Epidermal melanocyte (primary cell): Measurements from ENCODE around the gene USP3.
A peak's percentile ranks its signal among the peaks of the same experiment; 100 is the strongest.

ENCODE experiments used
- DNase-seq: peaks from one replicate; pipeline ENCODE4 v3.0.0; 2011; ENCODE audit warnings: low spot score; ENCODE audit not compliant: insufficient read length

Gene USP3

GRCh38 chr15:63587527-63587926 is 83.1 kb downstream of the USP3 start:
- DNase-seq = no peak

- no peak for DNase-seq
These were observed 84.4 kb downstream of the USP3 start for GRCh38 chr15:63588826-63589225.

GRCh38 chr15:63593705-63594671 is 89.6 kb downstream of the USP3 start:
- DNase-seq = no peak

DNA sequence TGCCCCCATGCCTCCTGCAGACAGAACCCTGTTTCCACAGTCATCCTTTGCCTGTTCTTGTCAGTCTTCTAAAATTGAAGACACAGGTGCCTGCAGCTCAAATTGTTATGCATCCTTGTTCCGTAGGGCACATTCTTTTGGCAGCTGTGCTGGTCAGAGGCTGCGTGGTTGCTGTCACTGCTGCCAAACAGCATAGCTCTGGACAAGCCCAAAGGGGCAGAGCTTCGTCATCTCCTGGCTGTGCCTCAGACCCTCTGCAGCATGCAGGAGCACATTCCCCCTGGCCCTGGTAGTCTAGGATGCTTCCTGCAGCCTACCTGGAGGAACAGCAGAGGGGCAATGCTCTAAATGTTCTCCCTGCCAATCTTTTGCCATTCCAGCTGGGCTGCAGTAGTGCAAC is 90.7 kb downstream of the USP3 start:
- DNase-seq = no peak

GRCh38 chr15:63595688-63596087 is 91.3 kb downstream of the USP3 start:
- no peak for DNase-seq

DNA sequence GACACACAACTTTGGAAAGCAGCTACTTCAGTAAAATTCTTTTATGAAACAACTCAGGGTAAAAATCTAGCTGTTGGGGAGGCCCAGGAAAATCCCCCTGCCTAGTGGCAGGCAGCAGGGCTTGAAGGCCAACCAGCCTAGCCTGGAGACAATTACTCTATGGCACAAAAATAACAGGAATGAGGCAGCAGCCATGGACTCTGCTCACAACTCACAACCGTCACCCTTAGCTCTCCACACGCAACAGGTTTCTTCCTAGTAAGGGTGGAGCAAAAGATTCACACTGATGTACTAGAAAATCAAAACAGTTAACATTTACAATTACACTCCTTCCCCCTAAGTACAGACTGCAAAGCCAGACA is 92.3 kb downstream of the USP3 start:
- DNase-seq = no peak

DNA sequence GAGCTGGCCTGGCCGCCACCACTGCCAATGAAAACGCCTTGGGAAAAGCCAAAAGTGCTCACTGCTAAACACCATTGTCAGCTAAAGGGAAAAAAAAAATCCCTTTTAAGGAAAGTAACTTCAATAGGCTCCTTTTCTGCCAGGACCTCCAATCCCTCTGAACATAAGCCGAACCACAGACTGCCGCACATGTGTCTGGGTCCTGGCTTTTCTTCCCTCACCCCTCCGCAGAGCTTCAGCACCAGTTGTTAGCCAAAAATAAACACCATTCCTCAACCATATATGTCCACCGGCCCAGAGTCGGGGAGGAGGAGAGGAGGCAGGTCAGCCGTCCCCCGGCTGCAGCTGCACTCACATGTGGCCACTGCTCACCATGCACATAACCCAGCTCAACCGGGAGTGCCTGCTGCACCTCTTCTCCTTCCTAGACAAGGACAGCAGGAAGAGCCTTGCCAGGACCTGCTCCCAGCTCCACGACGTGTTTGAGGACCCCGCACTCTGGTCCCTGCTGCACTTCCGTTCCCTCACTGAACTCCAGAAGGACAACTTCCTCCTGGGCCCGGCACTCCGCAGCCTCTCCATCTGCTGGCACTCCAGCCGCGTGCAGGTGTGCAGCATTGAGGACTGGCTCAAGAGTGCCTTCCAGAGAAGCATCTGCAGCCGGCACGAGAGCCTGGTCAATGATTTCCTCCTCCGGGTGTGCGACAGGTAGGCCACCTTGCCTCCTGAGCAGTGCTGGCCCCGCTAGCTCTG is 92.8 kb downstream of the USP3 start, which contains the start of gene FBXL22:
FBXL22 (plus strand) TSS at position 350 of the 753 bp plus-strand sequence; CDS start at position 356, 6 bp downstream.
- no peak for DNase-seq

GRCh38 chr15:63597821-63598220 is 93.4 kb downstream of the USP3 start:
- no peak for DNase-seq

- no peak for DNase-seq
These were observed 94.3 kb downstream of the USP3 start for GRCh38 chr15:63598473-63599400.

GRCh38 chr15:63599401-63600000 is 95.1 kb downstream of the USP3 start:
- no peak for DNase-seq

GRCh38 chr15:63600001-63600615 is 95.7 kb downstream of the USP3 start:
- DNase-seq = no peak

DNA sequence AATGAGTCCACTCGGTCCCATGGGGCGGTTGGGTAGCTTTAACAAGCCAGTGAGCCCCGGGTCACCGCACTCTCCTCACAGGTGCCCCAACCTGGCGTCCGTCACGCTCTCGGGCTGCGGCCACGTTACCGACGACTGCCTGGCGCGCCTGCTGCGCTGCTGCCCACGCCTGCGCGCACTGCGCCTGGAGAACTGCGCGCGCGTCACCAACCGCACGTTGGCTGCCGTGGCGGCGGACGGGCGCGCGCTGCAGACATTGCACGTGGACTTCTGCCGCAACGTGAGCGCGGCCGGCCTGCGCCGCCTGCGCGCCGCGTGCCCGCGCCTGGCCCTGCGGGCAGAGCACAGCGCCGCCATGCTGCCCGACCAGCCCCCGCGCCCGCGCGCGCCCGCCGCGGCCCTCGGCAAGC is 96.2 kb downstream of the USP3 start:
- peak; percentile 83 for DNase-seq

DNA sequence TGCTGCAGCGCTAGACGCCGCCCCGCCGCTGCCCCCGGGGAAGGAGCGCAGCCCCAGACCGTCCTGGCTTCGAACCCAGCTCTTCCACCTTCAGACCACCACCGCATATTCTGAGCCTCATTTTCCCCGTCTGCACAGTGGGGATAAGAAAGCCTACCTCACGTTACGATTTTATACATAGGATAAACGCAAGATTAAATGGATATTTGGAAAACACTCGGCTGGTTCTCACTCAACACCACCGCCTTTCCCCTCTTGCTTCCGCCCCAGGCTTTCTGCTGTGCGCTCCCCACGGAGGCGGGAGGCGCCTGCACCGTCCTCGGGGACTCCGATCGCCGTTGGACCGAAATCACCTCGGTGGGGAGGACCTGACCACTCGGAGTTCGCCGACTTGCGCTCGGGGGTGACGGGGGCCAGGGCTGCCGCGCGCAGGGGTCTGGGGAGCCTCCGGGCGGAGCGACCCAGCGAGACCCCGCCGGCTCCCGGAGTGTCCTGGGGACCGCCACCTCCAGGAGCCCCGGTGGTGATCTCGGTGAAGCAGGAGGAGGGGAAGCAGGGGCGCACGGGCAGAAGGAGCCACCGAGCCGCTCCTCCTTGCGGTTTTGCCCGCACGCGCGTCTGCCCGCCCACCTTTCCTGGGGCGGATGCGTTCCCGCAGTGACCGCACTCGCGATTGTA is 96.8 kb downstream of the USP3 start:
- DNase-seq = no peak

DNA sequence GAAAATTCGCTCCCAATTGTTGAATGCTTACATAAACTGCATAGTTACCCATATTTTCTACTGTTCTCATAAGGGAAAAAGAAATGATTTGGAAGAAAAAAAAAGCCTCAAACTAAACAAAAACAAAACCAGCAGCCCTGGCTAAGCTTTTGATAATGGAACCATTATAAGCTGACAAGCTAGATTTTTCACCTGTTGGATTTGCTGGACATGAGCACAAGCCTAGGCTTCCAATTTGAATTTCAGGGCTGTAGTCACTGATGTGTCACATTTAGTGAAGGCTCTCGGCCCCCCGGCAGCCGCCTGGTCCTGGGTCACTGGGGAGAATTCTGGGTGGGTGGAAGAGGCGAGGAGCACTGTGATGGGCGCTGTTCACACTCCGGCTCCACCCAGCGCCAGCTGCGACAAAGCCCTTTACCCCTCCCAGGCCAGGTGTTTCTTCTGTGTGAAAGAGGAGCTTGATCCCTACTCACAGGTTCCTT is 97.4 kb downstream of the USP3 start:
- no peak for DNase-seq

DNA sequence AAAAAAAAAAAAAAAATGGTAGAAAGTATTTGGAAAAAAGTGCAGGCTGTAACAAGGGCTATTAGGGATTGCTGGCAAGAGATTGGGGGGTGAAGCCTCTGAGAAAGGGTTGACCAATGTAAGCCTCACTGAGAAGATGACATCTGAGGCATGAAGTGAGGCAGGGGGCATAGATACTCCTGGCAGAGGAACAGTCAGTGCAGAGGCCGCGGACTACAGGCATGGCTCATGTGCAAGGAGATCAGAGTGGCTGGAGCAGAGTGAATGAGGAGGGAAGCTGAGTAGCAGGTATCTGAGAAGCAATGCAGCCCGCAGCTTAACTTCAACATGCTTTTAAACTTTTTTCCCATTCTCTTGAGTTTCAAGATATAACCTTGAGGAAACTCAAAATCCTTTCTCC is 98.2 kb downstream of the USP3 start:
- DNase-seq = no peak

DNA sequence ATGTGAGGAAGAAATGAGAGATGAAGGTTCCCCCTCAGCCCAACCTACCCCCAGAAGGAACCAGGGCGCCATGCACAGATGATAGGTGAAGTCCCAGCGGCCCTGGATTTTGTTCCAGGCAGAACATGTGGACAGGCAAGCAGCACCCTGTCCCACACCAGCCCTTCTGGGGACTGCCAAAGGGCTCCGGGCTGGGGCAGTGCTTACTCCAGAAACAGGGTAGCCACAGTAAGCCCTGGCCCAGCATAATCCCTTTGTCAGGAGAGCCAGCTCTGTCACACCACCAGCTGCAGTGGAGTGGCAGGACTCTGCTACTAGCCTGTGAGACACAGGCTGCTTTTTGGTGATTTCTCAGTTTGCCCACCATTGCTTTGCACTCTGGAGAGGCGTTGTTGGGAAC is 99.1 kb downstream of the USP3 start:
- DNase-seq = no peak

- DNase-seq = no peak
These were observed 99.9 kb downstream of the USP3 start for GRCh38 chr15:63604281-63604680.

- DNase-seq = no peak
These were observed 100.6 kb downstream of the USP3 start for GRCh38 chr15:63605036-63605435.

DNA sequence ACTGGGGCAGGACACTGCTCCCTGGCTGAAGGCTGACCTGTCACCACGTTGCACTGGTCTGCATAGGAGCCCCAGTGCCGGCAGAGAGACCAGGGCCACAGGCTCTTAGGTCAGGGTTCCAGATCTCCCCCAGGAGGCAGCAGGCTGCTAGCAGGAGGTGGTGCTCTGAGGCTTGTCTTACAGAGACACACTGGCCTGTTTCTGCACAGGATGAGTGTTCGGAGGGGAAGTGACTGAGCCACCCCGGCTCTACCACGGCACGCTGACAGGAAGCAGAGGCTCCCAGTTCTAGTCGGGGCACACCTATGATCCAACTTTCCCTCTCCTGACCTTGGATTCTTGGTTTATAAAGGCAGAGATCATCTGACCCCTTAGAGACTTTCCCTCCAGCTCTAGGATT is 101.4 kb downstream of the USP3 start:
- DNase-seq = no peak

- DNase-seq = no peak
These were observed 101.9 kb downstream of the USP3 start for GRCh38 chr15:63606308-63606707.
